ENCODE data around the gene ANKMY1.

ANKMY1 gene

GRCh38 chr2:240519396-240520129 is 38.2 kb downstream of the ANKMY1 start:
- DNase-seq: peak; percentile 32

DNA sequence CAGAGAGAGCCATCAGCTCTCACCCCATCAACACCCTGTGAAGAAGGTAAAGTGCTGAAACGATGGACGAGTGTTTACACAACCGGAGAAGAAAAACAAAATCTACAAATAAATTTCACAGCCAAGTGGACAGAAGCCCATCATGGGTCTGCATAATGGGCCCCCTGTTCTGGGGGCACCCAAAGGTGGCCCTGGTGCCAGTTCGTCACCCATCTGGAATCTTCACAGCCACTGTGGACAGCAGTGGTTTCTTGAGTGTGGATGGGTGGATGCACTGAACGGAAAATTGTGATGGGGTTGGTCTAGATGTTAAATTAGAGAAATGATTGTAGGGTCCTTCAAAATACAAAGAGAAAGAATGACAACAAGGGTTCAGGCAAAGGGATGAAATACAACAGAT is 38.8 kb downstream of the ANKMY1 start:
- no peak for DNase-seq

- DNase-seq: no peak
These were observed 40.4 kb downstream of the ANKMY1 start for GRCh38 chr2:240517342-240517741.

DNA sequence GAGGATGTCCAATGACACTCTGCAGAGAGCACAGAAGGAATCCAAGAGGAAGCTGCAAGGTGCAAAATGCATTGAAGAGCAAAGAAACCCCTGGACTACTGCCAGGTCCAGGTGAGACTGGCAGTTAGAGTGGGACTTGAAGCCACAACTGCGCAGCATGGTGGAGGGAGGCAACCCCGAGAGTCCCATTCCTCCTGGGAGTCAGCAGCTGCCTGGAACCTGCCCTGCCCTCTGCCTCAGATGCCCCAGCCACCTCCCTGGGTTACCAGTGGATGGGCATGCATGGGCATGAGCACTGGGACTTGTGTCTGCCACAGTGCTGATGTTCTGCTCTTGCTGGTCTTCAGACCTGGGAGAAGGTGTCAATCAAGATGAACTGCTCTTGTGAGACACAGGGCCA is 43.2 kb downstream of the ANKMY1 start:
- no peak for DNase-seq

DNA sequence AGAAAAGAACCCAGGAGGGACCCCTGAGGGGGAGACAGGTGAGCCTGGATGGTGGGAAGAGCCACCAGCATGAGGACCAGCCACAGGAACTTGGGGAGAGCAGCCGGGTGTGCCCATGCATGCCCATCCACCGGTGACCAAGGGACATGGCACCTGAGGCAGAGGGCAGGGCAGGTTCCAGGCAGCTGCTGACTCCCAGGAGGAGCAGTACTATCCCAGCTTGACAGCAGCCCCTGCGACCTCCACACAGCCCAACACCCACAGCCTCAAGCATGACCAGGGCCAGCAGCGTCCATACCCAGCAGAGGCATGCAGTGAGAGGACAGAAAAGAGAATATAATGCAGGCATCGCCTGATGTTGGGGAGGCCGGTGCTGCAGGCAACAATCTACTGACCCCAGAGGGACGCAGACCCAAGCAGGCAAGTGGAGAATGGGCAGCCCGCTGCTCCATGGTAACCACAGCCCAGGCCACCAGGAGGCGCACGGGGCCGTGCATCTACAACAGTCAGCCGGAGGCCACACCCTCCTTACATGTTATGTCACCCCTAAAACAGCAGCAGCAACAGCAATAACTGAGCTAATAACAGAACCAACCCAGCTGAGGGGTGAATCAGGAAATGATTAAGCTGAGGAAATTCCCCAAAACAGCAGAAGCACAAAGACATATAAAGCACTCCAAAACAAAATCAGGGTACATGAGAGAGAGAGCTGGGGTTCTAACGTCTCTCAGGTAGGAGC is 44.1 kb downstream of the ANKMY1 start:
- peak; percentile 61 for DNase-seq

- no peak for DNase-seq
These were observed 44.9 kb downstream of the ANKMY1 start for GRCh38 chr2:240512666-240513535.

- no peak for DNase-seq
These were observed 45.7 kb downstream of the ANKMY1 start for GRCh38 chr2:240512109-240512485.

DNA sequence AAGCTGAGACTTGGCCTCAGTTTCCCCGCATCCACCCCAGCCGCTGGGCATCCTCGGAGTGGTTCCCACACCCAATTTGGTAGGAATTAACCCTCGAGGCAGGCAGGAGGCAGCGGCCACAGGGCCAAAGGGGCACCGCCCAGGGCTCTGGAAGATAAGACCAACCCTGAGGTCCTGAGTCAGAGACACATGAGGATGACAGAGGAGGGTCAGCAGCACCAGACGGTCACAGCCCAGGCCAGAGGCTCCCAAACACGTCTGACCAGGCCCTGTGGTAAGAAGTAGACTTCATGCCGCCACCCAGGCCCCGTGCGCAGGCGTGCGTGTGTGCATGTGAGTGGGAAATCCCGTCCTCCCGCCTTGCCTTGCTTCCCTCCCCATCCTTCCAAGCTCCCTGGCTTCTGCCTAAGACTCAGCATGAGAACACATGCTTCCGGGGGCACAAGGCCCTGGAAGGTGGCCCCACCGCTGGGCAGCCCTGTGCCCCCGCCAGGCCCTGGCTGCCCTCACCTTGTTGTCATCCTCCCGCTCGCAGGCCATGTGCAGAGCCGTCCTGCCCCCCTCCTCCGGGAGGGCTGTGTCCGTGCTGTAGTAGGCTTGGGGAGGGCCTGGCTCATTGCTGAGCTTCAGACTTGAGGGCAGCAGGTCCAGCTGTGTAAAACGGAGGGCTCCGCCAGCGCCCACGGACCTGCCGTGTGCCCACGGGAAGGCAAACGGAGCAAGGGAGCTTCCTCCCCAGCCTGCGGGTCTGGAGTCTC is 46.3 kb downstream of the ANKMY1 start:
- DNase-seq: no peak

GRCh38 chr2:240510513-240511210 is 47.1 kb downstream of the ANKMY1 start:
- DNase-seq: no peak

- no peak for DNase-seq
These were observed 47.9 kb downstream of the ANKMY1 start for GRCh38 chr2:240509667-240510512.

GRCh38 chr2:240508832-240509545 is 48.8 kb downstream of the ANKMY1 start:
- DNase-seq: no peak

DNA sequence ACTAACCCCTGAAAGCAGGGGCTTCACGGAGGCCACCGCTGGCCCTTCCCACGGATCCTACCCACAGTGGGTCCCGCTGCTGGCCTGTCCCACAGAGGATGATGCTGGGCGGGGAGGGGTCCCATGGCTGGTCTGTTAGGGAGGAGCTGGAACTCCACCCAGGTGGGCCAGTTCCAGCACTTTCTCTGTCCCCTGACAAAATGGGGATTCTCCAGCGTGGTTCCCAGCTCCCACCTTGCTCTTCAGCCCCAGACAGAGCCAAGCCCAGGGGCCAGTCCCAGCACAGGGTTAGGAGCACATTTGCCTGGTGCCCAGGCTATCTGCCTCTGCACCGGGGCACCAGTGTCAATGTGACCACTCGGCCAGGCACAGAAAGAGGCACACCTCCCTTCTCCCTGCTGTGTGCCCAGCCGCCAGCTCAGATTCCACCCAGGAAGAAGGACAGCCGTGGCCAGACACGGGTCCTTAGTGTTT is 50.0 kb downstream of the ANKMY1 start:
- DNase-seq: no peak

DNA sequence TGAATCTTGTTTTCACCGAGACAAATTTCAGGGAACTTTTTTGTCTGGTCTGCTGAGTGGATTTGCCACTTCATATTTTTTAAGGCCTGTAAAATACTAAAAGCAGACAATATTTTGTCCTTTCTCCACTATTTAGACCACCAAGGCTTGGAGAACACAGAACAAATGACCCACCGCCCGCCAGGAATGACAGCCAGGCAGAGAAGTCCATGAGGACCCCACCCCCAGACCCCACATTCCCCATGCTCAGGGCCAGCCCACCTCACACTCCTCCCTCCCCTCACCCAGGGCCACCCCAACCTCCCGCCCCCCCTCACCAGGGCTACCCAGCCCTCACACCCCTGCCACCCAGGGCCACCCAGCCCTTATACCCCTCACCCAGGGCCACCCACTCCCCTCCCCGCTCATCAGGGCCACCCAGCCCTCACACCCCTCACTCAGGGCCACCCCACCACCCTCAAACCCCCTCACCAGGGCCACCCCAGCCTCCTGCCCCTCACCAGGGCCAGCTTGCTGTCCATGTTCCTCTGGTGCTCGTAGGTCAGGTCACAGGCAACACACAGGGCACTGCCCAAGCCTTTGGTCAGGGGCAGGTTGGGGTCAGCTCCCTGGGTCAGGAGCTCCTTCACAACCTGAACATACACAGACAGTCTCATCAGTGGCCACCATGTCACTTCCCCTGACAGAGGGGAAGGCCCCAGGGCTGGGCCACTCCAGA is 50.6 kb downstream of the ANKMY1 start:
- no peak for DNase-seq

DNA sequence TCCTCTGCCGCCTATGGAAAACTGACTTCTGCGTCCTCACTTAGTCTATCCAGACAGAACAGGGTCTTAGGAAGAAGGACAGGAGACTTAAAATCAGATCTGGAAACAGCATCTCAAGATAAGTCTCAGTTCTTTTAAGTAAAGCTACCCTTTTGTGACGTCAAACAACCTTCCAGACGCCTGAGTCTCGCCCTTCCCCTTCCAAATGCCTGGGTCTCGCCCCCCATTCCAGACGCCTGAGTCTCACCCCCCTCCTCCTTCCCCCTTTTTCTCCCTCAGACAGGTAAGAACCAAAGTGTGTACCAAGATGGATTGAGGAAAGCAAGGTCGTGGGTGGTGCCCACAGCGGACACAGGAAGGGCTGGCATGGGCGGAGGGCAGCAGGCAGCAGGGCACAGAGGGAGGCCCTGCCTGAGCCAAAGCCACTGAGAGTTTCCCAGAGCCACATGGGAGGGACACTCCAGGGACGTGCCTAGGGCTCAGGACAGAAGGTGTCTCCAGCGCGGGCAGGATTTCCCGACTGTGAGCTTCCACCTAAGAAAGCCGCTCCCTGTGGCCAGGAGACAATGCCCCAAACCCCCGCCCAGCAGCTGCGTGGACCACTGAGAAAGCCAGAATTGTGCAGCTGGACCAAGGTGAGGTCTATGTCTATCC is 51.3 kb downstream of the ANKMY1 start:
- DNase-seq: no peak

DNA sequence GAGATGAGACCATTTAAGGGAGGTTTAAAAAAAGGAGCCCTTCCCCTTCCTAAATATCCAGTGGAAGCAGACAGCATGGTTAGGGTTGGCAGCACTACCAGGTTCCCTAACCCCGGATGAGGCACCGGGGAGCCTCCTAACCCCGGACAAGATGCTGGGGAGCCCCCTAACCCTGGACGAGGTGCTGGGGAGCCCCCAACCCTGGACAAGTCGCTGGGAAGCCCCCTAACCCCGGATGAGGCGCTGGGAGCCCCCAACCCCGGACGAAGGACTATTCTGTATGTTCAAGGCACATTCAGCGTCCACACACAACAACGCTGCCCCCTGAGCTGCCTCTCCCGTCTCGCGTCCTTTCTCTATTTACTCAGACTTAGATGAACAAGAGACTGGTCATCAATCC is 51.9 kb downstream of the ANKMY1 start:
- DNase-seq: no peak

DNA sequence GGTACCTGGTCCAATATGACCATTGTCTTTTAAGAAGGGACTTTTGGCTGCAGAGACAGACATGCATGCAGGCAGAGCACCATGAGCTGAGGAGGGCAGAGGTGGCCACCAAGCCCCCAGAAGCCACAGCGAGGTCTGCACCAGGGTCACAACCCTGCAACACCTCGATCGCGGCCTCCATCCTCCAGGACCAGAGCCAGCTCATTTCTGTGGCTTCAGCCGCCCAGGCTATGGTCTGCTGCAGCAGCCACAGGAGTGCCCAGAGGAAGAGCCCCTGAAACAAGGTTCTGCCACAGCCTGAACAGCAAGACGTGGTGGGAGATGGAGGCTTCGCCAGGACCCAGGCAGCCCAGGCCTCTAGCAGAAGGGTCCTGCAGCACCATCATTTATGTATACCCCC is 53.9 kb downstream of the ANKMY1 start:
- no peak for DNase-seq

GRCh38 chr2:240503375-240503774 is 54.4 kb downstream of the ANKMY1 start:
- DNase-seq: no peak

GRCh38 chr2:240502430-240503121 is 55.2 kb downstream of the ANKMY1 start:
- no peak for DNase-seq

GRCh38 chr2:240502059-240502429 is 55.7 kb downstream of the ANKMY1 start:
- DNase-seq: no peak

Measured in fibroblast of skin of right quadriceps (primary cell).